ENCODE data around the gene QPRT.
"Not testable (repeated sequence)": the region's sequence is repeated elsewhere in the genome, so short reads cannot be mapped to it uniquely, and the experiment has no call there.

The QPRT gene

GRCh38 chr16:29736764-29737163 lies 57.8 kb downstream of the QPRT start:
- H3K4me3 ChIP-seq (ENCODE audit: low read depth in 1 of 2, low read length in 1 of 2): no peak overlapping the region
- H3K36me3 ChIP-seq: peaks cover 7% of the 10 kb centered on the region
- no peaks in the 10 kb centered on the region for H3K9me3 ChIP-seq
- H3K27me3 ChIP-seq: no peaks in the 10 kb centered on the region
- H3K27ac ChIP-seq: peak overlapping the region; percentile 65
- no peak for TF ChIP-seq CTCF (IDR thresholded peaks at IDR 0.05)
- H3K4me1 ChIP-seq (ENCODE audit: control insufficient read depth in 1 of 2, insufficient read depth in 1 of 2, low read depth in 1 of 2, low read length in 1 of 2): peaks cover 65 to 73% of the 10 kb centered on the region in 2 experiments

- H3K4me3 ChIP-seq (ENCODE audit: low read depth in 1 of 2, low read length in 1 of 2): no peak overlapping the region
- H3K27me3 ChIP-seq: no peaks in the 10 kb centered on the region
- H3K9me3 ChIP-seq: no peaks in the 10 kb centered on the region
- TF ChIP-seq CTCF (IDR thresholded peaks at IDR 0.05): no peak
- peaks cover 17% of the 10 kb centered on the region for H3K36me3 ChIP-seq
- H3K4me1 ChIP-seq (ENCODE audit: control insufficient read depth in 1 of 2, insufficient read depth in 1 of 2, low read depth in 1 of 2, low read length in 1 of 2): peaks cover 74 to 83% of the 10 kb centered on the region in 2 experiments
- H3K27ac ChIP-seq: peak overlapping the region; percentile 72
Observed at GRCh38 chr16:29737713-29738112, 58.7 kb downstream of the QPRT start.

- Histone ChIP-seq H3K27ac (peak overlapping the region; percentile 72), H3K36me3 (peaks cover 25% of the 10 kb centered on the region), H3K4me1 (ENCODE audit: control insufficient read depth in 1 of 2, insufficient read depth in 1 of 2, low read depth in 1 of 2, low read length in 1 of 2) (peaks cover 82 to 91% of the 10 kb centered on the region in 2 experiments), H3K4me3 (ENCODE audit: low read depth in 1 of 2, low read length in 1 of 2) (no peak overlapping the region), H3K27me3 (no peaks in the 10 kb centered on the region), H3K9me3 (no peaks in the 10 kb centered on the region)
- no peak for TF ChIP-seq CTCF (IDR thresholded peaks at IDR 0.05)
Observed at GRCh38 chr16:29738514-29738913, 59.5 kb downstream of the QPRT start.

- H3K4me3 ChIP-seq (ENCODE audit: low read depth in 1 of 2, low read length in 1 of 2); H3K27me3 ChIP-seq: not testable (repeated sequence)
- peak overlapping the region; percentile 99 for H3K27ac ChIP-seq
Observed at GRCh38 chr16:29739927-29740629, 61.1 kb downstream of the QPRT start.

GRCh38 chr16:29740630-29741015 lies 61.6 kb downstream of the QPRT start:
- not testable (repeated sequence) for H3K27me3 ChIP-seq; H3K9me3 ChIP-seq; H3K4me3 ChIP-seq (ENCODE audit: low read depth in 1 of 2, low read length in 1 of 2)
- Histone ChIP-seq H3K36me3 (peaks cover 38% of the 10 kb centered on the region), H3K4me1 (ENCODE audit: control insufficient read depth in 1 of 2, insufficient read depth in 1 of 2, low read depth in 1 of 2, low read length in 1 of 2) (peaks cover 88 to 89% of the 10 kb centered on the region in 2 experiments), H3K27ac (peak overlapping the region; percentile 99)

More at GRCh38 chr16:29739927-29740629, 61.1 kb downstream of the QPRT start:
- not testable (repeated sequence) for H3K9me3 ChIP-seq
- Histone ChIP-seq H3K36me3 (peaks cover 38% of the 10 kb centered on the region), H3K4me1 (ENCODE audit: control insufficient read depth in 1 of 2, insufficient read depth in 1 of 2, low read depth in 1 of 2, low read length in 1 of 2) (peaks cover 89 to 93% of the 10 kb centered on the region in 2 experiments)

- peak overlapping the region; percentile 94 to 100 for H3K4me3 ChIP-seq (ENCODE audit: low read depth in 1 of 2, low read length in 1 of 2)
- TF ChIP-seq CTCF (IDR thresholded peaks at IDR 0.05): no peak
- peak overlapping the region; percentile 99 for H3K27ac ChIP-seq
- H3K36me3 ChIP-seq: peaks cover 38% of the 10 kb centered on the region
- no peaks in the 10 kb centered on the region for H3K27me3 ChIP-seq
- H3K4me1 ChIP-seq (ENCODE audit: control insufficient read depth in 1 of 2, insufficient read depth in 1 of 2, low read depth in 1 of 2, low read length in 1 of 2): peaks cover 86 to 93% of the 10 kb centered on the region in 2 experiments
- no peaks in the 10 kb centered on the region for H3K9me3 ChIP-seq
Observed at GRCh38 chr16:29742683-29743275, 63.8 kb downstream of the QPRT start.

Data from neutrophil (primary cell).